Measurements from ENCODE around the gene MTFMT.

DNA sequence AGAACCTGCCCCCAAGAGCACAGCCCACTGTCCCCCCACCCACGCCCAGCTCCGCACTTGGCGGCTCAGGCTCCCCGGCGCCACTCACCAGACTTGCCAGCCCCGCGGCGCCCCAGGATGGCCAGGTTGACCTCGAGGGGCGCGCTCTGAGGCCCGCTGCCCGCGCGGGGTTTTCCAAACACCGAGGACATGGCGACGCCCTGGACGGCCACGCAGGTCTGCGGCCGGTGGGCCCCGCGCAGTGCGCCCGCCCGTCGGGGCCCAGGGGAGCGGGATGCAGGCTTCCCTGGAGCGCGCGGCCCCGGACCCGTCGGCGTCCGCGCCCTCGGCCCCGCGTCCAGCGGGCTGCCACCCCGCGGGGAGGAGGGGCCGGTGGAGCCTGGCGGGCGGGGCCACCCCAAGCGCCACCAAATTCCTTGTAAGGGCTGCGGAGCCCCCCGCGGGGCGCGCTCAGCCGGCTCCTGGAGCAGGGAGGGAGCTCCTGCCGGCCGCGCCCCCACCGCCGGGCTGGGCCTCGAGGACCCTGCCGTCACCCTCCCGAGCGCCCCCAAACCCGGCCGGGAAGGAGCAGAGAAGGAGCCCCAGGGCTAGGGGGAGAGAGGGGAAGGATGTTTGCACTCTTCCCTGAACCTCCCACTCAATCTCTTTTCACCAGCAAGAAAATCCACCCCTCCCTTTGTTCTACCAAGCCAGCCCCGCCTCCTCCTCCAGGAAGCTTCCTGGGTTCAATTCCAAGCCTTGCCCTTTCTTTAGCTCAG lies 38.4 kb upstream of the MTFMT start, which contains the start of gene RASL12:
- no peak for TF ChIP-seq ZC3H10 (CRISPR knock-in tag; IDR thresholded peaks at IDR 0.05)
- no peak for TF ChIP-seq RARB (CRISPR knock-in tag; IDR thresholded peaks at IDR 0.05)
- TF ChIP-seq ZNF8 (CRISPR knock-in tag; IDR thresholded peaks at IDR 0.05): no peak
- TF ChIP-seq CREB5 (CRISPR knock-in tag; IDR thresholded peaks at IDR 0.05; ENCODE audit: low read depth): no peak
- TF ChIP-seq OSR1 (CRISPR knock-in tag; IDR thresholded peaks at IDR 0.05): no peak
- TF ChIP-seq CSRNP3 (CRISPR knock-in tag; IDR thresholded peaks at IDR 0.05): no peak
- TF ChIP-seq ZFP3 (CRISPR knock-in tag; IDR thresholded peaks at IDR 0.05): no peak
- TF ChIP-seq, protein P1, sequence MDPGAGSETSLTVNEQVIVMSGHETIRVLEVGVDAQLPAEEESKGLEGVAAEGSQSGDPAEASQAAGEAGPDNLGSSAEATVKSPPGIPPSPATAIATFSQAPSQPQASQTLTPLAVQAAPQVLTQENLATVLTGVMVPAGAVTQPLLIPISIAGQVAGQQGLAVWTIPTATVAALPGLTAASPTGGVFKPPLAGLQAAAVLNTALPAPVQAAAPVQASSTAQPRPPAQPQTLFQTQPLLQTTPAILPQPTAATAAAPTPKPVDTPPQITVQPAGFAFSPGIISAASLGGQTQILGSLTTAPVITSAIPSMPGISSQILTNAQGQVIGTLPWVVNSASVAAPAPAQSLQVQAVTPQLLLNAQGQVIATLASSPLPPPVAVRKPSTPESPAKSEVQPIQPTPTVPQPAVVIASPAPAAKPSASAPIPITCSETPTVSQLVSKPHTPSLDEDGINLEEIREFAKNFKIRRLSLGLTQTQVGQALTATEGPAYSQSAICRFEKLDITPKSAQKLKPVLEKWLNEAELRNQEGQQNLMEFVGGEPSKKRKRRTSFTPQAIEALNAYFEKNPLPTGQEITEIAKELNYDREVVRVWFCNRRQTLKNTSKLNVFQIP (CRISPR knock-in tag; IDR thresholded peaks at IDR 0.05; ENCODE audit: borderline replicate concordance, low read depth): no peak

All from SK-N-SH treated with all-trans-retinoic acid at 6 μM for 48 hours (cell line).